GM21737 (cell line): Measurements from ENCODE around the gene MRPL21.
"Not testable (repeated sequence)": the region's sequence is repeated elsewhere in the genome, so short reads cannot be mapped to it uniquely, and the experiment has no call there.

Source experiments
- ATAC-seq: cut with Tn5 transposase; IDR thresholded peaks from one replicate; pipeline ENCODE4 v1.9.1; 2021; ENCODE audit warnings: mild to moderate bottlenecking, moderate library complexity; ENCODE audit not compliant: unreplicated experiment

The MRPL21 gene

GRCh38 chr11:68878022-68878421, 25.6 kb downstream of the MRPL21 start:
- no peak for ATAC-seq

- no peak for ATAC-seq
Measured at GRCh38 chr11:68872216-68873003, 31.2 kb downstream of the MRPL21 start.

GRCh38 chr11:68870470-68870869, 33.2 kb downstream of the MRPL21 start:
- ATAC-seq, result no peak

- no peak for ATAC-seq
Measured at GRCh38 chr11:68868221-68868835, 35.3 kb downstream of the MRPL21 start.

- ATAC-seq, result no peak
Measured at GRCh38 chr11:68867066-68867465, 36.6 kb downstream of the MRPL21 start.

GRCh38 chr11:68865241-68865640, 38.4 kb downstream of the MRPL21 start:
- ATAC-seq, result no peak

GRCh38 chr11:68863553-68864265, 39.9 kb downstream of the MRPL21 start:
- ATAC-seq, result no peak

- ATAC-seq, result no peak
Measured at GRCh38 chr11:68862421-68862820, 41.2 kb downstream of the MRPL21 start.

GRCh38 chr11:68859123-68859522, 44.5 kb downstream of the MRPL21 start:
- ATAC-seq, result no peak

GRCh38 chr11:68857037-68857586, 46.5 kb downstream of the MRPL21 start:
- no peak for ATAC-seq

- ATAC-seq, result not testable (repeated sequence)
Measured at GRCh38 chr11:68856425-68857030, 47.1 kb downstream of the MRPL21 start.

GRCh38 chr11:68855205-68855981, 48.2 kb downstream of the MRPL21 start:
- no peak for ATAC-seq

- no peak for ATAC-seq
Measured at GRCh38 chr11:68854273-68854958, 49.2 kb downstream of the MRPL21 start.

- ATAC-seq, result no peak
Measured at GRCh38 chr11:68852628-68853027, 51.0 kb downstream of the MRPL21 start.

- no peak for ATAC-seq
Measured at GRCh38 chr11:68848429-68848828, 55.2 kb downstream of the MRPL21 start.

GRCh38 chr11:68847395-68847794, 56.2 kb downstream of the MRPL21 start:
- no peak for ATAC-seq

GRCh38 chr11:68845351-68846002, 58.2 kb downstream of the MRPL21 start:
- ATAC-seq, result no peak

GRCh38 chr11:68844801-68845200, 58.8 kb downstream of the MRPL21 start:
- ATAC-seq, result no peak

GRCh38 chr11:68844376-68844775, 59.3 kb downstream of the MRPL21 start:
- ATAC-seq, result no peak
